Testis (tissue), 3 donors: ENCODE results near the gene ZNF618. TPM values are rescaled to one million over a fixed set of nuclear protein-coding genes. Genes with fewer than 3 reads are reported as not detected.

Source experiments
- DNase-seq: peaks from one replicate; pipeline ENCODE4 v3.0.0-alpha.2; 2019
- H3K27ac ChIP-seq, 2 donors: fragments of 200-600 bp; sonication (generic); one replicate each; pipeline ENCODE4 v1.5.1; 2019
- H3K27me3 ChIP-seq: fragments of 200-600 bp; sonication (generic); one replicate; pipeline ENCODE4 v1.5.1; 2019
- H3K36me3 ChIP-seq: fragments of 200-600 bp; sonication (generic); one replicate; pipeline ENCODE4 v1.5.1; 2017; ENCODE audit warnings: low read depth; ENCODE audit errors: missing control alignments
- H3K4me1 ChIP-seq: fragments of 200-600 bp; sonication (generic); one replicate; pipeline ENCODE4 v1.5.1; 2019
- H3K4me3 ChIP-seq, 2 donors: fragments of 200-600 bp; sonication (generic); one replicate each; pipeline ENCODE4 v1.5.1; 2017 to 2019
- H3K9me3 ChIP-seq: fragments of 200-600 bp; sonication (generic); one replicate; pipeline ENCODE4 v1.5.1; 2017
- POLR2A ChIP-seq: fragments of 450-650 bp; IDR thresholded peaks from one replicate; pipeline ENCODE4 v1.6.1; 2017; ENCODE audit warnings: antibody characterized with exemption, mild to moderate bottlenecking, moderate library complexity
- WGBS, 2 donors: methylation state at CpG; one replicate each; pipeline ENCODE4 v1.1.5; 2018; 5-methylcytosine and 5-hydroxymethylcytosine counted together
- intact Hi-C: fragments of 100-400 bp; cut with DNase I; formaldehyde crosslinking; loops from one replicate; pipeline ENCODE4 v1.15.1; 2023; ENCODE audit warnings: low total_unique reads
- polyA plus RNA-seq: library from polyadenylated mRNA; stranded (reverse); fragments of 350-450 nt; fragmentation: Illumina TruSeq; extraction: RNeasy Lipid Tissue Mini Kit (QIAGEN cat#74804); gene quantifications from one replicate; pipeline ENCODE4 v1.2.3, GENCODE V29; 2014; ENCODE audit warnings: low read depth, low replicate concordance; ENCODE audit not compliant: insufficient read depth
- total RNA-seq, 2 donors: library from RNA; depleted of rRNA; stranded (reverse); fragments of >200 nt; gene quantifications; one replicate each; pipeline ENCODE4 v1.2.3, GENCODE V29; 2016
- TF ChIP-seq, protein P1 (sequence below), 3 experiments: fragments of 450-650 bp in 2 of 3; fragments of 200-600 bp in 1 of 3; sonication (generic) in 1 of 3; IDR thresholded peaks; one replicate each; pipeline ENCODE4 v1.5.1; 2016 to 2019; ENCODE audit warnings: antibody characterized with exemption in 3 of 3, mild to moderate bottlenecking in 2 of 3, moderate library complexity in 1 of 3

Gene ZNF618
- total and polyA plus RNA-seq, 3 donors from 2014 or later = 6.8 to 15.2 (median 14.6) TPM

DNA sequence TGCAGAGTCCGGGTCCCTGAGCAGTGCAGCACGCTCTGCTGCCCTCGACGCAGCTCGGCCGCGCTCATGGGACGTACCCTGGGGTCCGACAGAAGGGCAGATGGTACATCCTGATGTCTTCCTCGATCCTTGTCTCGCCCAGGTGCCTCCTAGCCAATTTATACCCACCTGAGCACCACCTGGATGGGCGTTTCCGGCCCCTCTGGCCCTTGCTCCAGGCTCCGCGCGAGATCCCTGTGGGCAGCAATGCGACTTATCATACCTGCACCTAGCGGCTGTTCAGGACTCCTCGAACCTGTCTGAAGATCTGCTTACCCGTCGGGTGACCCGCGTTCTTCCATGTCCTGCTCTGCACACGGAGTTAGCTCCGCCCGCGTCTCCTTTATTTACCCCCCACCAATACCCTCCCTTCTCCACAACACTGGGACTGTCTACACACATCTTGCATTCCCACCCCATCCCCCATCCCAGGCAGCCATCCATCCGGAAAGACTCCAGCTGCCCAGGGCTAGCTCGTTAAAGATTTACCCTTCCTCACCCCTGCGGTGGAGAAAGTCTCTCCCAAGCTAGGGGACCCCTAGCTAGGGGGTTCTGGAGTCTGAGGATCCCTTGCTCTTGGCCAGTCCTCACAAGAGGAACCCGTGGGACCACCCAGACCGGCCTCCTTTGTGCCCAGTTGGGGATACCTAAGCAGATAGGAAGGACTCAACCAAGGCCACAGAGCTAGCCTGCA lies 223.0 kb downstream of the ZNF618 start, which contains the start of gene KIF12:
KIF12 (minus strand) TSS at position 357 of the 733 bp plus-strand sequence; CDS start at position 341, 16 bp downstream.
- H3K4me1 ChIP-seq = no peaks in the 10 kb centered on the region
- no peak for DNase-seq
- intact Hi-C loops = no loop called here
- WGBS, 2 donors = 36 to 39% methylated on average over 31 to 32 of the region's 32 CpGs
- H3K36me3 ChIP-seq = no peaks in the 10 kb centered on the region
- no peaks in the 10 kb centered on the region for H3K9me3 ChIP-seq
- no peaks in the 10 kb centered on the region for H3K27me3 ChIP-seq
- H3K4me3 ChIP-seq = peak within 1 kb of the TSS; percentile 46 to 62
- H3K27ac ChIP-seq = no peak within 1 kb of the TSS
- no peak for TF ChIP-seq POLR2A
- TF ChIP-seq, protein P1, sequence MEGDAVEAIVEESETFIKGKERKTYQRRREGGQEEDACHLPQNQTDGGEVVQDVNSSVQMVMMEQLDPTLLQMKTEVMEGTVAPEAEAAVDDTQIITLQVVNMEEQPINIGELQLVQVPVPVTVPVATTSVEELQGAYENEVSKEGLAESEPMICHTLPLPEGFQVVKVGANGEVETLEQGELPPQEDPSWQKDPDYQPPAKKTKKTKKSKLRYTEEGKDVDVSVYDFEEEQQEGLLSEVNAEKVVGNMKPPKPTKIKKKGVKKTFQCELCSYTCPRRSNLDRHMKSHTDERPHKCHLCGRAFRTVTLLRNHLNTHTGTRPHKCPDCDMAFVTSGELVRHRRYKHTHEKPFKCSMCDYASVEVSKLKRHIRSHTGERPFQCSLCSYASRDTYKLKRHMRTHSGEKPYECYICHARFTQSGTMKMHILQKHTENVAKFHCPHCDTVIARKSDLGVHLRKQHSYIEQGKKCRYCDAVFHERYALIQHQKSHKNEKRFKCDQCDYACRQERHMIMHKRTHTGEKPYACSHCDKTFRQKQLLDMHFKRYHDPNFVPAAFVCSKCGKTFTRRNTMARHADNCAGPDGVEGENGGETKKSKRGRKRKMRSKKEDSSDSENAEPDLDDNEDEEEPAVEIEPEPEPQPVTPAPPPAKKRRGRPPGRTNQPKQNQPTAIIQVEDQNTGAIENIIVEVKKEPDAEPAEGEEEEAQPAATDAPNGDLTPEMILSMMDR (IDR thresholded peaks at IDR 0.05) = no peak

DNA sequence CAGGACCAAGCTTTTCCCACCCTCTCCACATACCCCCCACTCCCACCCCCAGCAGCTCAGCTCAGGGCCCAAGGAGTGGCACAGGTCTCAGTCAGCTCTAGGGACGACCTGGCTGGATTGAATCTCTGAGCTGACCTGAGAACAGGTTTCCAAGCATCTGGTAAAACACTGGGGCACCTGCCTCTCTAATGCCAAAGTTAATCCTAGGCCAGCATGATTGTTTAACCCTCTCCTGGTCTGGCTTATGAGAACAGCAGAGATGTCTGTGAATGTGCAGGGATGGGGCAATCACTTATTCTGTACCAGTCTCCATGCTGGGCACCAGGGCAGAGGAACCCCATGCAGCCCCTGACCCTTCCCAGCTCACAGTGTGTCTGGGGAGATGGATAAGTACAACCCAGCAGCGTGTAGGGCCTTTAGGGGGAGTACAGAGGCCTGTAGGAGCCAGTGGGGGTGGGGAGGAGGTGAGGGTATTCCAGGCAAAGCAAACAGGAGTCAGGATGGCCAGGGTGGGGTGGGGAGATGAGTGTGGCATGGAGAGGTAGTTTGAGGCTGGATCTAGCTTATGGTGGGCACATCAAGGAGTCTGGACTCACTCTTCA lies 223.7 kb downstream of the ZNF618 start:
- Histone ChIP-seq H3K36me3 (no peaks in the 10 kb centered on the region), H3K27me3 (no peaks in the 10 kb centered on the region), H3K27ac (no peak overlapping the region), H3K4me1 (no peaks in the 10 kb centered on the region), H3K4me3 (no peak overlapping the region), H3K9me3 (no peaks in the 10 kb centered on the region)
- WGBS, 2 donors = 67 to 75% methylated on average over 1 to 2 of the region's 2 CpGs
- TF ChIP-seq, protein P1 (IDR thresholded peaks at IDR 0.05) = no peak
- TF ChIP-seq POLR2A = no peak
- intact Hi-C loops = no loop called here
- no peak for DNase-seq

DNA sequence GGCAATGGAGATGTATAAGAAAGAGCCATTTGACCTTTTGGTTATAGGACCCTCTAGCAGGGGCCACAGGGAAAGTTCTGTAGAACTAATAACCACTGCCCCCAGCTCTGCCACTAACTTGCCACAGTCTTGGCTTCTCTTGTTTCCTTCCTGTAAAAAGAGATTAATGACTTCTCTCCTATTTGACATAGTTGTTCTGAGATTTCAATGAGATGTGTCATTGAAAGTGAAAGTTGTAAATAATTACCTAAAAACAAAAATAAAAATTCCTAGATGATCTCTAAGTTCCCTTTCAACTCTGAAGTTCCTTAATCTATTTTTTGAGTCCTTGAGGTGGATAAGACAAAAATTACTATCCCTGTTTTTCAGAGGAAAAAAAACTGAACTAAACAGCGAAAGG lies 224.4 kb downstream of the ZNF618 start:
- intact Hi-C loops = no loop called here
- WGBS, 2 donors = 62 to 92% methylated on average over 1 of the region's 1 CpG
- H3K36me3 ChIP-seq = no peaks in the 10 kb centered on the region

DNA sequence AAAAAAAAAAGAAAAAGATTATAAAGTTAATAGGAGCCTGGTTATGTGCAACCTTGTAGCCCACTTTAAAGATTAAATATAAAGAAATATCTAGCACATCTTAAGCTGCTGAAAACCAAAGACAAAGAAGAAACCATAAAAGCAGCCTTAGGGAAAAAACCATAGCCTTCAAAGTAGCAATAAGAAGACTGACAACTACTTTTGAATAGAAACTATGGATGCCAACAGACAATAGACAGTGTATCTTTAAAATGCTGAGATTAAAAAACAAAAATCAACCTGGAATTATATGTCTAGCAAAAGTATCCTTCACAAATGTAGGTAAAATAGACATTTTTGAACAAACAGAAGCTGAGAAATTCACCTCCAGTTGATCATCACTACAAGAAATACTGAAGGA lies 226.4 kb downstream of the ZNF618 start:
- intact Hi-C loops = no loop called here
- DNase-seq = no peak
- H3K27me3 ChIP-seq = no peaks in the 10 kb centered on the region
- H3K27ac ChIP-seq = no peak overlapping the region
- H3K9me3 ChIP-seq = no peaks in the 10 kb centered on the region
- no peak overlapping the region for H3K4me3 ChIP-seq
- H3K4me1 ChIP-seq = no peaks in the 10 kb centered on the region
- no peak for TF ChIP-seq POLR2A
- TF ChIP-seq, protein P1 (IDR thresholded peaks at IDR 0.05) = no peak
- H3K36me3 ChIP-seq = no peaks in the 10 kb centered on the region

More for the DNA sequence above, 224.4 kb downstream of the ZNF618 start:
- Histone ChIP-seq H3K27ac (no peak overlapping the region), H3K27me3 (no peaks in the 10 kb centered on the region), H3K4me1 (no peaks in the 10 kb centered on the region), H3K4me3 (no peak overlapping the region), H3K9me3 (no peaks in the 10 kb centered on the region)
- DNase-seq = no peak
- TF ChIP-seq, protein P1 (IDR thresholded peaks at IDR 0.05) = no peak
- TF ChIP-seq POLR2A = no peak
